OCI-LY1 (cell line): ENCODE data around the gene ANKRD40CL.

Experiments
- H2AFZ ChIP-seq: fragments of 200-600 bp; sonication (generic), shearing (Covaris generic); 2 replicates; pipeline ENCODE4 v1.6.0; 2014; ENCODE audit warnings: antibody characterized with exemption, mild to moderate bottlenecking, low read length
- H3F3A ChIP-seq: fragments of 200-600 bp; sonication (generic), shearing (Covaris generic); 2 replicates; pipeline ENCODE4 v1.6.0; 2014; ENCODE audit warnings: mild to moderate bottlenecking, antibody characterized with exemption, low read length, moderate library complexity; ENCODE audit not compliant: insufficient read depth
- H3K27ac ChIP-seq: fragments of 200-600 bp; sonication (generic); 2 replicates; pipeline ENCODE4 v1.5.1; 2014; ENCODE audit warnings: low read length, mixed run types, mild to moderate bottlenecking, low read depth; ENCODE audit not compliant: poor library complexity, severe bottlenecking
- H3K27me3 ChIP-seq: fragments of 200-600 bp; sonication (generic); 2 replicates; pipeline ENCODE4 v1.6.0; 2014; ENCODE audit warnings: antibody characterized with exemption, mild to moderate bottlenecking, low read length, moderate library complexity; ENCODE audit not compliant: insufficient read depth
- H3K36me3 ChIP-seq: fragments of 200-600 bp; sonication (generic); 2 replicates; pipeline ENCODE4 v1.6.1; 2014; ENCODE audit warnings: mild to moderate bottlenecking, antibody characterized with exemption, low read length, moderate library complexity, mixed read lengths; ENCODE audit not compliant: insufficient read depth
- H3K4me1 ChIP-seq: fragments of 200-600 bp; sonication (generic); 2 replicates; pipeline ENCODE4 v1.5.1; 2014; ENCODE audit warnings: mild to moderate bottlenecking, low read length, moderate library complexity; ENCODE audit not compliant: insufficient read depth, severe bottlenecking
- H3K4me2 ChIP-seq: fragments of 200-600 bp; sonication (generic), shearing (Covaris generic); 2 replicates; pipeline ENCODE4 v1.6.1; 2014; ENCODE audit warnings: low read length
- H3K4me3 ChIP-seq: fragments of 200-600 bp; sonication (generic); 2 replicates; pipeline ENCODE4 v1.5.1; 2014; ENCODE audit warnings: low read length, low read depth, mild to moderate bottlenecking, mixed read lengths; ENCODE audit not compliant: poor library complexity, severe bottlenecking
- H3K79me2 ChIP-seq: fragments of 200-600 bp; shearing (Covaris generic); 2 replicates; pipeline ENCODE4 v1.6.1; 2016; ENCODE audit warnings: mixed run types, low read length, mixed read lengths; ENCODE audit not compliant: insufficient read depth
- H3K9ac ChIP-seq: fragments of 200-600 bp; sonication (generic), shearing (Covaris generic); 2 replicates; pipeline ENCODE4 v1.6.1; 2014; ENCODE audit warnings: mild to moderate bottlenecking, low read length, mixed read lengths
- H3K9me2 ChIP-seq: fragments of 200-600 bp; sonication (generic), shearing (Covaris generic); 2 replicates; pipeline ENCODE4 v1.6.1; 2014; ENCODE audit warnings: low read depth, mild to moderate bottlenecking, low read length, mixed read lengths
- H3K9me3 ChIP-seq: fragments of 200-600 bp; shearing (Covaris generic); 2 replicates; pipeline ENCODE4 v1.6.1; 2014; ENCODE audit warnings: low read length, mixed read lengths
- H4K20me1 ChIP-seq: fragments of 200-600 bp; sonication (generic), shearing (Covaris generic); 2 replicates; pipeline ENCODE4 v1.6.0; 2016; ENCODE audit warnings: mild to moderate bottlenecking, low read length; ENCODE audit not compliant: insufficient read depth
- EZH2 ChIP-seq: fragments of 200-600 bp; sonication (generic), shearing (Covaris generic); IDR thresholded peaks from 2 replicates; pipeline ENCODE4 v1.8.0; 2017; ENCODE audit warnings: borderline replicate concordance, mixed run types, mild to moderate bottlenecking, antibody characterized with exemption, low read length, moderate library complexity, mixed read lengths
- TF ChIP-seq, protein P1 (sequence below): fragments of 200-600 bp; sonication (generic), shearing (Covaris generic); IDR thresholded peaks from 2 replicates; pipeline ENCODE4 v1.5.1; 2017; ENCODE audit warnings: mild to moderate bottlenecking, antibody characterized with exemption, low read length, moderate library complexity, mixed read lengths

ANKRD40CL gene

DNA sequence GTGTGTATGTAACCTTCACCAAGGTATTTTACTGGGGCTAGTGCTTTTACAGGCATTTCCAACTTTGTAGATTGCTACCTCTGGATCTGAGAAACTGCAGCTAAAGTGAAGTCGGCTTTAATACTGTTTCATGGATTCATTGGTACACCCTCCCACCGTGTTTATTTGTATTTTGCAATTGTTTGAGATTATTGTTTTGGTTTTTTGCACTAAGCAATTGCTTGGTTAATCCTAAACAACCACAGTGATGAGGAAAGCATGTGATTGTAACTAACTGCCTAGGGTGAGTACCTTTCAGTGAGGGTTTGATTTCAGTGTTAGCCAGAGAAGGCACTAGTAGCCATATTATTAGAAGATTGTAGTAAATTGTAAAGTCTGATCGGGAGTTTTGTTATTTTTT, 44.6 kb downstream of the ANKRD40CL start:
- H3K4me3 ChIP-seq: peak overlapping the region; percentile 74
- no peak for TF ChIP-seq EZH2
- TF ChIP-seq, protein P1, sequence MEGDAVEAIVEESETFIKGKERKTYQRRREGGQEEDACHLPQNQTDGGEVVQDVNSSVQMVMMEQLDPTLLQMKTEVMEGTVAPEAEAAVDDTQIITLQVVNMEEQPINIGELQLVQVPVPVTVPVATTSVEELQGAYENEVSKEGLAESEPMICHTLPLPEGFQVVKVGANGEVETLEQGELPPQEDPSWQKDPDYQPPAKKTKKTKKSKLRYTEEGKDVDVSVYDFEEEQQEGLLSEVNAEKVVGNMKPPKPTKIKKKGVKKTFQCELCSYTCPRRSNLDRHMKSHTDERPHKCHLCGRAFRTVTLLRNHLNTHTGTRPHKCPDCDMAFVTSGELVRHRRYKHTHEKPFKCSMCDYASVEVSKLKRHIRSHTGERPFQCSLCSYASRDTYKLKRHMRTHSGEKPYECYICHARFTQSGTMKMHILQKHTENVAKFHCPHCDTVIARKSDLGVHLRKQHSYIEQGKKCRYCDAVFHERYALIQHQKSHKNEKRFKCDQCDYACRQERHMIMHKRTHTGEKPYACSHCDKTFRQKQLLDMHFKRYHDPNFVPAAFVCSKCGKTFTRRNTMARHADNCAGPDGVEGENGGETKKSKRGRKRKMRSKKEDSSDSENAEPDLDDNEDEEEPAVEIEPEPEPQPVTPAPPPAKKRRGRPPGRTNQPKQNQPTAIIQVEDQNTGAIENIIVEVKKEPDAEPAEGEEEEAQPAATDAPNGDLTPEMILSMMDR: no peak
- H3K9me2 ChIP-seq: no peaks in the 10 kb centered on the region
- H3K27me3 ChIP-seq: no peaks in the 10 kb centered on the region
- H3F3A ChIP-seq: no peaks in the 10 kb centered on the region
- H4K20me1 ChIP-seq: 0 out of 2 replicates have a peak, but pooled peaks cover 7% of the 10 kb centered on the region
- peaks cover 45% of the 10 kb centered on the region for H3K36me3 ChIP-seq
- peaks cover 83% of the 10 kb centered on the region for H3K79me2 ChIP-seq
- H3K9ac ChIP-seq: peak overlapping the region; percentile 1; the same call in 1 of the 2 replicates
- peaks cover 56% of the 10 kb centered on the region for H3K4me1 ChIP-seq
- H2AFZ ChIP-seq: no peak overlapping the region
- H3K9me3 ChIP-seq: no peaks in the 10 kb centered on the region
- H3K27ac ChIP-seq: no peak overlapping the region
- peak overlapping the region; percentile 87 for H3K4me2 ChIP-seq

DNA sequence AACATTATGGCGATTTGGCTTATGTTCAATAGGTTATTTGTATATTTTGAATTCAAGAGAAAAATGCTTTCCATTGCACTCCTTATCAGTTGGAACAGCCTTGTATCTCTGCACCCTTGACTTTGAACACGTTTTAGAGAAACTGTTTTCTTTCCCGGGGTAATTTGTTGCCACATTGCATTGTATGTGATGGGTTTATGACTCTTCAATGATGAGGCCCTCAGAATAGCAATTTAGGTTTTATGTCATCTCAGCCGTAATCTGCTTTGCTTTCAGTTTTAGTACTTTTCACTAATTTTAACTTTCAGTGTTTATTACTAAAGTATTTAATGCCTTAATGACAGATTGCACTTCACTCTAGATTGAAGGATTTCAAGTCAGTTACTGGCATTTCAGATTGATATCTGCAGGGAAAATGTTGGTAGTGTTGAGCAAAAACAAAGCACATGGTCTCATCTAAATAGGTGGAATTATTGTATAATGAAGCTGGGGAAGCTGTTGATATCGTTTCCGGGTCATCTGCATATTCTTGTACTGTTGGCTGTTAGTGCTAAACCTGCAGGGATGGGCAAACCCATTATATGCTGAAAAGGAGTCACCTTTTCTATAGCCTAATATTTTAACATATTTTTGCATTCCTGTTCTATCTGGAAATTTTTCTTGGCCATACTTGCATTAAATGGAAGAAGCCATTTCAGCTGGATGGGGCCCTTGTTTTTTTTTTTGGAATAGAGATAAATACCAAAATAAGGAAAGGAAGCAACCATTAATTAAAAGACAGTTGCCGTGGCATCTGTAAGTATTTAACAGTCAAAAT, 45.9 kb downstream of the ANKRD40CL start:
- no peaks in the 10 kb centered on the region for H3K9me3 ChIP-seq
- peaks cover 70% of the 10 kb centered on the region for H3K79me2 ChIP-seq
- peaks cover 43% of the 10 kb centered on the region for H3K36me3 ChIP-seq
- peak overlapping the region; percentile 87 for H3K4me2 ChIP-seq
- H3K9me2 ChIP-seq: no peaks in the 10 kb centered on the region
- no peak overlapping the region for H2AFZ ChIP-seq
- peak overlapping the region; percentile 74 for H3K4me3 ChIP-seq
- no peak for TF ChIP-seq EZH2
- TF ChIP-seq, protein P1: no peak
- 0 out of 2 replicates have a peak, but pooled peaks cover 7% of the 10 kb centered on the region for H4K20me1 ChIP-seq
- H3F3A ChIP-seq: no peaks in the 10 kb centered on the region
- H3K4me1 ChIP-seq: peaks cover 50% of the 10 kb centered on the region
- H3K27ac ChIP-seq: peak overlapping the region; percentile 6
- no peaks in the 10 kb centered on the region for H3K27me3 ChIP-seq
- peak overlapping the region; percentile 85 for H3K9ac ChIP-seq

DNA sequence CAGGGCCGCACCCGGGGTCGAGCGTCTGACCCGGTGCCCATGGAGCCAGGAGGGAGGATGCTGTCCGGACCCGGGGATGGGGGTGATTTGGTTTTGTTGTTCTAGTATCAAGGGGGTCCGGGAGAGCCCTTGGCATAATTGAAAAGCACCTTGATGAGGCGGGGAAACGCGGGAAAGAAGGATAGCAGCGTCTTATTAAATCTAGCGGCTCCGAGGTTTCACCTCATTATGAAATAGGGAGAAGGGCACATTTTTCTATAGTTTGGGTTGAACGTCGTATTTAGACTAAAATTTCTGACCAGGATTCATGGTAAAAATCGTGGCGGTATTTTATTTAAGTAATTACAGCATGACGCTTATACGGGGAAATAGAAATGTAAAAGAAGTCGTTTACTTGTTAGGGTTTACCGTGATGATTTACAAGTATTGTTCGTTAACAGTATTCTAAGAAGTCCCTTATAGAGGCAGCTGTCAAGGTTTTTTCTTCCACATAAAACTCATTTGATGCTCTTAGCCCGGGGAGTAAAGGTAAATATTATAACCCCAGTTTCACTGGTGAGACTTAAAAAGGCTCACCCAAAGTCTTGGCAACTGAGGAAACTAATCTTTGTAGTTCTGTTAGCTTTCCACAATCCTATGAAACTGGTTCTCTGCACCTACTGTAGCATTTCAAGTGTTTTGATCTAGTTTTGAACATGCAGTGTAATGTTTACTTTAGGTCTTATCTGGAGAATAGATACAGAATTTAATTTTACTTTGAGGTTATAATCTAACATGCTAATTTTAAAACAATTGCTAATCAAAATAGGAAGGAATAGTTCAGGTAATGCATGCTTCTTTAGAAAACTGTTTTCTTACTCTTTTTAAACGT, 47.2 kb downstream of the ANKRD40CL start:
- H3K9ac ChIP-seq: peak overlapping the region; percentile 85
- peaks cover 57% of the 10 kb centered on the region for H3K79me2 ChIP-seq
- no peaks in the 10 kb centered on the region for H3K9me3 ChIP-seq
- H3K9me2 ChIP-seq: no peaks in the 10 kb centered on the region
- peak overlapping the region; percentile 79 for H3K27ac ChIP-seq
- no peaks in the 10 kb centered on the region for H3F3A ChIP-seq
- H3K27me3 ChIP-seq: no peaks in the 10 kb centered on the region
- H3K4me3 ChIP-seq: peak overlapping the region; percentile 74
- no peak for TF ChIP-seq EZH2
- TF ChIP-seq, protein P1: no peak
- H3K36me3 ChIP-seq: peaks cover 32% of the 10 kb centered on the region
- H3K4me1 ChIP-seq: peaks cover 39% of the 10 kb centered on the region
- H4K20me1 ChIP-seq: 0 out of 2 replicates have a peak, but pooled peaks cover 7% of the 10 kb centered on the region
- H3K4me2 ChIP-seq: peak overlapping the region; percentile 87
- H2AFZ ChIP-seq: no peak overlapping the region
